Kidney epithelial cell (primary cell): Measurements from ENCODE around the gene USP16. TPM values are rescaled to one million over a fixed set of nuclear protein-coding genes. Genes with fewer than 3 reads are reported as not detected.
"Not testable (repeated sequence)": the region's sequence is repeated elsewhere in the genome, so short reads cannot be mapped to it uniquely, and the experiment has no call there.

ENCODE experiments used
- DNase-seq: peaks from one replicate; pipeline ENCODE4 v3.0.0-alpha.2; 2010; ENCODE audit warnings: low read depth
- H3K27me3 ChIP-seq: 2 replicates; pipeline ENCODE4 v1.6.0; 2011; ENCODE audit warnings: low read length; ENCODE audit not compliant: control insufficient read depth, insufficient read depth
- H3K36me3 ChIP-seq: 2 replicates; pipeline ENCODE4 v1.5.1; 2011; ENCODE audit warnings: low read length; ENCODE audit not compliant: control insufficient read depth, insufficient read depth
- H3K4me3 ChIP-seq: 2 replicates; pipeline ENCODE4 v1.5.1; 2011; ENCODE audit warnings: low read depth, mild to moderate bottlenecking, control low read depth, low read length
- CTCF ChIP-seq: IDR thresholded peaks from 2 replicates; pipeline ENCODE4 v1.5.1; 2011; ENCODE audit warnings: mild to moderate bottlenecking, moderate library complexity, low read length, control low read depth, inconsistent platforms; ENCODE audit not compliant: insufficient read depth, poor library complexity, severe bottlenecking
- total RNA-seq: library from RNA; depleted of rRNA; stranded (reverse); fragments of >200 nt; gene quantifications from 2 replicates; pipeline ENCODE4 v1.2.3, GENCODE V29; 2015

USP16 gene
- total RNA-seq = 20.0 and 30.0 TPM in 2 replicates

GRCh38 chr21:29024474-29025327, at the start of gene USP16:
TSS of gene USP16 (plus strand) at chr21:29024668. CDS start at chr21:29027914, 3,246 bp downstream.
- peak; percentile 92 for DNase-seq
- peak within 1 kb of the TSS; percentile 84 for H3K4me3 ChIP-seq
- TF ChIP-seq CTCF = no peak
- H3K27me3 ChIP-seq = no peaks in the 10 kb centered on the region
- H3K36me3 ChIP-seq = no peaks in the 10 kb centered on the region

- DNase-seq = no peak
- Histone ChIP-seq H3K36me3 (no peaks in the 10 kb centered on the region), H3K4me3 (no peak overlapping the region), H3K27me3 (no peaks in the 10 kb centered on the region)
- TF ChIP-seq CTCF = no peak
Measured at GRCh38 chr21:28975397-28975796, 49.1 kb upstream of the USP16 start.

- H3K4me3 ChIP-seq = no peak overlapping the region
- peaks cover 1% of the 10 kb centered on the region for H3K36me3 ChIP-seq
- no peak for DNase-seq
- no peak for TF ChIP-seq CTCF
- H3K27me3 ChIP-seq = no peaks in the 10 kb centered on the region
Measured at GRCh38 chr21:28979092-28979491, 45.4 kb upstream of the USP16 start.

GRCh38 chr21:28982637-28983036, 41.8 kb upstream of the USP16 start:
- Histone ChIP-seq H3K27me3 (no peaks in the 10 kb centered on the region), H3K4me3 (no peak overlapping the region), H3K36me3 (peaks cover 1% of the 10 kb centered on the region)
- DNase-seq = no peak
- no peak for TF ChIP-seq CTCF

- no peak for TF ChIP-seq CTCF
- peaks cover 1% of the 10 kb centered on the region for H3K36me3 ChIP-seq
- DNase-seq = no peak
- H3K27me3 ChIP-seq = no peaks in the 10 kb centered on the region
- H3K4me3 ChIP-seq = no peak overlapping the region
Measured at GRCh38 chr21:28986677-28987076, 37.8 kb upstream of the USP16 start.

- DNase-seq = peak; percentile 68
- H3K36me3 ChIP-seq = not testable (repeated sequence)
Measured at GRCh38 chr21:28988146-28988545, 36.3 kb upstream of the USP16 start.

More at GRCh38 chr21:28988146-28988545, 36.3 kb upstream of the USP16 start:
- not testable (repeated sequence) for H3K4me3 ChIP-seq, H3K27me3 ChIP-seq
